Measurements from ENCODE around the gene CYP2W1.

Gene CYP2W1

GRCh38 chr7:1021931-1022330 lies 39.0 kb downstream of the CYP2W1 start:
- H3K4me3 ChIP-seq (replicated peaks; ENCODE audit: low read depth, low read length), result no peak overlapping the region
- no peak for TF ChIP-seq CTCF (IDR thresholded peaks at IDR 0.05; ENCODE audit: low read length, missing control alignments)
- no peak for DNase-seq (ENCODE audit: low read depth)

GRCh38 chr7:1022356-1022755 lies 39.4 kb downstream of the CYP2W1 start:
- TF ChIP-seq CTCF (IDR thresholded peaks at IDR 0.05; ENCODE audit: low read length, missing control alignments), result no peak
- DNase-seq (ENCODE audit: low read depth), result no peak
- no peak overlapping the region for H3K4me3 ChIP-seq (replicated peaks; ENCODE audit: low read depth, low read length)

GRCh38 chr7:1022801-1023465 lies 40.0 kb downstream of the CYP2W1 start:
- no peak overlapping the region for H3K4me3 ChIP-seq (replicated peaks; ENCODE audit: low read depth, low read length)
- no peak for TF ChIP-seq CTCF (IDR thresholded peaks at IDR 0.05; ENCODE audit: low read length, missing control alignments)
- no peak for DNase-seq (ENCODE audit: low read depth)

DNA sequence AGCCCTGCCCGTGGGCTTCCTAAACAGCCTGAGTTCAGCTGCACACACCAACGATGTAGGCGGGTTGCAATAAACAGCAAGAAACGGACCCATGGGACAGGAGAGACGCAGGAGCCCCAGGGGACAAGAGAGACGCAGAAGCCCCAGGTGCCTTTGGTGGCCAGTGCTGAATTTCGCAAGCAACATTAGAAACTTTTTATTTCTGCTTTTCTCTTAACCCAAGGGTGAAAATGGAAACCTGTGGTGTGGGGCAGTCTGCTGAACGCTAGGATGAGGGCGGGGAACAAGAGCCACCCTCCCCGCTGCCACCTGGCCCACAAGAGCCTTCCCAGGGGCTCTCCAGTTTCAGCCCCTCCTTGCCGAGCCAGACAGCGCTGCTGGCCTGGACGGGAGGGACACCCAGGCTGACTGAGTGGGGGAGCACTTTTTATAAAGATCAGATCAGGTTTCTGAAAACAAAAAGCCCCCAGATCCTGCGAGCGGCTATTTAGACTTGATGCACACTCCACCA lies 41.4 kb downstream of the CYP2W1 start:
- H3K4me3 ChIP-seq (replicated peaks; ENCODE audit: low read depth, low read length), result no peak overlapping the region
- no peak for DNase-seq (ENCODE audit: low read depth)
- no peak for TF ChIP-seq CTCF (IDR thresholded peaks at IDR 0.05; ENCODE audit: low read length, missing control alignments)

GRCh38 chr7:1024876-1025742 lies 42.1 kb downstream of the CYP2W1 start:
- no peak for TF ChIP-seq CTCF (IDR thresholded peaks at IDR 0.05; ENCODE audit: low read length, missing control alignments)

DNA sequence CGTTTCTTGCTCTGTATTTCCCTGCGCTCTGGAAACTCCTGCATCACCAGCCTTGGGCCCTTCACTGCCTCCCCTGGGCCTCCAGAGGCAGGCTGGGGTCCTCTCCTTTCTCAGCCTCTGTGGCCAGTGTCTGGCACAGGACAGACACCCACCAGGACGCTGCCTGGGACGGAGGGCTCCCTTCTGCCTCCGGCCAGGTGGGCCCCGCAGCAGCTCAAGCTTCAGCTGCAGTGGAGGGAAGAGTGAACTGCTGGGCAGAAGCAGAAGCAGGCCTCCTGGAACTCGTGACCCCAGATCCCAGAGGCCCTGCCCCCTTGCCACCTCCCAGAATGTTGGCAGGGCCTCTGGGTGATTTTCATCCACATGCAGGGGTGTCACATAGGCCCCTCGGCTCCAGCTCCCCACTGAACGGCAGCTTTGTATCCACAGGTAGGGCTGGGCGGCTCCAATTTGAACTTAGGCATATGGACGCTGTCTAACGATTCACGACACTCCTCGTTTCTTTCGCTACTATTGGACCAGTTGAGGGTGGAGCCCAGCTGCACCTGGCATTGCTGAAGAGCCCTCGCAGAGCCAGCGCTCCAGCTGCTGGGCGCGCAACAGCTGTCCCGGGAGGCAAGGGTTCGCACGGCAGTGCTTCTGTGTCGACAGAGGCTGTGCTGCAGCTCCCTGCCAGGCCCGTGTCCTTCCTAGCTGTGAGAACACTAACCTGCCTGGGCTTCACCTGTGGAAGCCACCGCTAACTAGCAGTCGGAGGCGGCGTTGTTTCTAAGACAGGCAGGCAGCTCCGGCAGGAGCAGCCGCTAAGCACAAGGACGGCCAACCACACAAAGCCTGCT lies 43.0 kb downstream of the CYP2W1 start:
- H3K4me3 ChIP-seq (replicated peaks; ENCODE audit: low read depth, low read length), result no peak overlapping the region
- DNase-seq (ENCODE audit: low read depth), result no peak
- TF ChIP-seq CTCF (IDR thresholded peaks at IDR 0.05; ENCODE audit: low read length, missing control alignments), result no peak

More at GRCh38 chr7:1024876-1025742, 42.1 kb downstream of the CYP2W1 start:
- no peak overlapping the region for H3K4me3 ChIP-seq (replicated peaks; ENCODE audit: low read depth, low read length)
- no peak for DNase-seq (ENCODE audit: low read depth)

Measured in fibroblast of pulmonary artery (primary cell).